ENCODE results near the gene FBXO10. TPM values are rescaled to one million over a fixed set of nuclear protein-coding genes. Genes with fewer than 3 reads are reported as not detected.

The FBXO10 gene
- total RNA-seq, 1 experiment from 2014 or later: 14.0 TPM

GRCh38 chr9:37622462-37622861 is 46.3 kb upstream of the FBXO10 start:
- no peaks in the 10 kb centered on the region for H3K9me3 Mint-ChIP-seq
- H3K4me3 Mint-ChIP-seq: no peak overlapping the region
- no peaks in the 10 kb centered on the region for H3K36me3 Mint-ChIP-seq
- no peaks in the 10 kb centered on the region for H3K27me3 Mint-ChIP-seq (ENCODE audit: low read depth)
- H3K27ac Mint-ChIP-seq: no peak overlapping the region
- H3K4me1 Mint-ChIP-seq: peaks cover 26% of the 10 kb centered on the region
- CTCF ChIA-PET: interaction anchor here (1.2 kb wide), 1 partner anchor 46 kb away, joined by 6 read pairs; no protein-coding TSS in a partner anchor
- ATAC-seq (no peak), DNase-seq (ENCODE audit: low spot score) (no peak)
- TF ChIP-seq ZNF263 (CRISPR knock-in tag; IDR thresholded peaks at IDR 0.05; ENCODE audit: low read depth) (no peak), ATF3 (CRISPR knock-in tag; conservative IDR thresholded peaks at IDR 0.05) (no peak), TEAD1 (CRISPR knock-in tag; IDR thresholded peaks at IDR 0.05) (no peak), USF2 (CRISPR knock-in tag; IDR thresholded peaks at IDR 0.05) (no peak), NR2C2 (CRISPR knock-in tag; IDR thresholded peaks at IDR 0.05) (no peak), PRRX2 (CRISPR knock-in tag; IDR thresholded peaks at IDR 0.05) (no peak), ZMAT4 (CRISPR knock-in tag; IDR thresholded peaks at IDR 0.05) (no peak), RELA (CRISPR knock-in tag; IDR thresholded peaks at IDR 0.05; ENCODE audit: borderline replicate concordance) (no peak), ATF2 (CRISPR knock-in tag; IDR thresholded peaks at IDR 0.05; ENCODE audit: borderline replicate concordance, low read depth) (no peak), ZNF281 (CRISPR knock-in tag; IDR thresholded peaks at IDR 0.05) (no peak), OVOL2 (CRISPR knock-in tag; IDR thresholded peaks at IDR 0.05; ENCODE audit: borderline replicate concordance) (no peak), IRF1 (CRISPR knock-in tag; IDR thresholded peaks at IDR 0.05) (no peak)
- POLR2A ChIA-PET: no interaction called here

GRCh38 chr9:37621273-37622121 is 45.3 kb upstream of the FBXO10 start:
- ATAC-seq (peak; percentile 21; the same call in 1 of the 2 replicates), DNase-seq (ENCODE audit: low spot score) (no peak)
- H3K27me3 Mint-ChIP-seq (ENCODE audit: low read depth): no peaks in the 10 kb centered on the region
- peaks cover 26% of the 10 kb centered on the region for H3K4me1 Mint-ChIP-seq
- H3K36me3 Mint-ChIP-seq: no peaks in the 10 kb centered on the region
- CTCF ChIA-PET: interaction anchor here (1.2 kb wide), 1 partner anchor 47 kb away, joined by 6 read pairs; no protein-coding TSS in a partner anchor
- POLR2A ChIA-PET: no interaction called here
- H3K4me3 Mint-ChIP-seq: no peak overlapping the region
- no peaks in the 10 kb centered on the region for H3K9me3 Mint-ChIP-seq
- H3K27ac Mint-ChIP-seq: no peak overlapping the region
- no peak for TF ChIP-seq NR2C2 (CRISPR knock-in tag; IDR thresholded peaks at IDR 0.05)
- TF ChIP-seq ATF3 (CRISPR knock-in tag; conservative IDR thresholded peaks at IDR 0.05): no peak
- TF ChIP-seq IRF2 (CRISPR knock-in tag; IDR thresholded peaks at IDR 0.05; ENCODE audit: borderline replicate concordance, low read depth): no peak
- TF ChIP-seq ELF4 (CRISPR knock-in tag; IDR thresholded peaks at IDR 0.05; ENCODE audit: low read depth): no peak
- TF ChIP-seq HMGA2 (CRISPR knock-in tag; IDR thresholded peaks at IDR 0.05): no peak
- TF ChIP-seq NR1H2 (CRISPR knock-in tag; IDR thresholded peaks at IDR 0.05): no peak
- TF ChIP-seq ZNF532 (CRISPR knock-in tag; IDR thresholded peaks at IDR 0.05; ENCODE audit: borderline replicate concordance): no peak
- no peak for TF ChIP-seq TCF7 (CRISPR knock-in tag; IDR thresholded peaks at IDR 0.05; ENCODE audit: low read depth)
- no peak for TF ChIP-seq ZNF423 (CRISPR knock-in tag; IDR thresholded peaks at IDR 0.05)

Measured in WTC11 (cell line).